GM06990 (cell line): Measurements from ENCODE around the gene EPHB1.

Experiments used
- DNase-seq: peaks from one replicate; pipeline ENCODE4 v3.0.0-alpha.2; 2011; ENCODE audit not compliant: insufficient read length; ENCODE audit errors: extremely low read depth
- H3K27me3 ChIP-seq: replicated peaks from 2 replicates; pipeline ENCODE4 v1.6.0; 2011; ENCODE audit warnings: low read length; ENCODE audit not compliant: control insufficient read depth, insufficient read depth
- H3K36me3 ChIP-seq: 2 replicates; pipeline ENCODE4 v1.5.1; 2011; ENCODE audit warnings: low read length; ENCODE audit not compliant: control insufficient read depth, insufficient read depth
- H3K4me3 ChIP-seq: replicated peaks from 2 replicates; pipeline ENCODE4 v1.5.1; 2011; ENCODE audit warnings: low read depth, mild to moderate bottlenecking, control low read depth, low read length
- CTCF ChIP-seq: IDR thresholded peaks from 2 replicates; pipeline ENCODE4 v1.5.1; 2011; ENCODE audit warnings: low read length, control low read depth, mild to moderate bottlenecking, inconsistent platforms; ENCODE audit not compliant: insufficient read depth, poor library complexity, severe bottlenecking

Gene EPHB1

DNA sequence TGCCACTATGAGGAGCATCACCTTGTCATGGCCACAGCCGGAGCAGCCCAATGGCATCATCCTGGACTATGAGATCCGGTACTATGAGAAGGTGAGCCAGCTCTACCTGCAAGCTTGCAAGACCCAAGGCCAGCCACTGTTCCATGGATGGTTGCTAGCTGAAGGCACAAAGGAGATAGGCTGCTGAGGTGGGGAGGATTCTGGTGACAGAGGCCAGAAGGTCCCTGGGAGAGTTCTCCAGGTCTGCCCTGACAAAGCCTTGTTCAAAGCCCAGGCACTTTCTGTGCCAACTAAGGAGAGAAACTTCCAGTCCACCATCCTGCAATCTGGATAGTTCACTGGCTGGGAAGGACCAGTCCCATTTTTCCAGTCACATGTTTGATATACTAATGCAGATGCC, 359.1 kb downstream of the EPHB1 start:
- Histone ChIP-seq H3K4me3 (no peak overlapping the region), H3K27me3 (no peaks in the 10 kb centered on the region; the same call in none of the 2 replicates), H3K36me3 (no peaks in the 10 kb centered on the region)
- DNase-seq = no peak
- no peak for TF ChIP-seq CTCF

DNA sequence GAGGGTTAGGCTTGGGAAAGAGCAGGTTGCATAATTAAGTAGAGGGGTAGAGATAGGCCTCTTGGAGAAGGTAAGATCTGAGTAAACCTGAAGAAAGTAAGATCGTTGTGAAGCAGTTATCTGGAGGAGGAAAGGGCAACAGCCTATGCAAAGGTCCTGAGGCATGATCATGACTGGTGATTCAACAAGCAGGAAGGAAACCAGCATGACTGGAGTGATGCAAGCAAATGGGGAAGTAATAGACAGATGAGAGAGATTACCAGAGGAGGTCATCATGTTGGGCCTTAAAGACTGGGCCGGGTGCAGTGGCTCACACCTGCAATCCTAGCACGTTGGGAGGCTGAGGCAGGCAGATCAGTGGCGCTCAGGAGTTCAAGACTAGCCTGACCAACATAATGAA, 360.2 kb downstream of the EPHB1 start:
- no peak overlapping the region for H3K4me3 ChIP-seq
- no peaks in the 10 kb centered on the region; the same call in none of the 2 replicates for H3K27me3 ChIP-seq
- H3K36me3 ChIP-seq = no peaks in the 10 kb centered on the region
- no peak for TF ChIP-seq CTCF
- DNase-seq = no peak

DNA sequence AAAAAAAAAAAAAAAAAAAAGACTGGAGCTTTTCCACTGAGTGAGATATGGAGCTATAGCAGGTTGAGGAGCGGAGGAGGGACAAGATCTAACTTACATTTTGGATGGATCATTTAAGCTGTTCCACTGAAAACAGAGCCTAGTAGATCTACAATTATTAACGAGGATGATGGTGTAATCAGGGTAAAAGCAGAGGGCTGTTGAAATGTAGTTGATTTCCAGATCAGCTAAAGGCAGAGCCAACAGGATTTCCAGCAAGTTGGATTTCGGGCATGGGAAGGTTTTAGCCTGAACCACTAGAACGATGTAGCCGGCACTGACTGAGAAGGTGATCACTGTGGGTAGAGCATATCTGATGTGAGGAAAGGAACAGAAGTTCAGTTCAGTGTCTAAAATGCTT, 360.7 kb downstream of the EPHB1 start:
- DNase-seq = no peak
- no peak for TF ChIP-seq CTCF
- no peaks in the 10 kb centered on the region for H3K36me3 ChIP-seq

DNA sequence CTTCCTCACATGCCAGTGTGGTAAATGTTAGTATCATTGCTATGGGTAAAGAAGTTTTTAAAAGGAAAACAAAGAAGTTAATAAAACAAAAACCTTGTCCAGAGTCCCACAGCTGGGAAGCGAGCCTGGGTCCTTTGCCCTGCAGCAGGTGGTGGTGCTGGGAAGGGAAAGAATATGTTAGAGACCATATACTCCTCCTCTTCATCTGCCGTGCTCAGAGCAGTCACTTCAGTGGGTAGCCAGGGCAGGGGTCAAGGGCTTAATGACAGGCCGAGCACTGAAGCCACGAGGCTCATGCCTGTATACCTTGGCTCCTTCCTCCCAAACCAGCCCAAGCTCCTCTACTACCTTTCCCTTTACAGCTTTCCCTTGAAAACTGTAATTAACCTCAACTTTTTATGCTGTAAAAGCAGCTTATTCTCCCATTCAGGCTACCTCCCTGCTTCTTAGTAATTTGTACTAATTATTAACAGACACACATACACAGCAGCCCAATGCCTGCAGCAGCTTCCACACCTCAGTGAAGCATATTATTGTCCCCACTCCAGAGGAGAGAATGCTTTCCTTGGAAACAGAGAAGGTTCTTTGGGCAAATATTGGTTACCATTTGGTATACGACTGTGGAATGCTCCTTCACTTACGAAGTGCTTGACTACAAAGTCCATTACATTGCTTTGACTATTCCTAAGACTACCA, 362.1 kb downstream of the EPHB1 start:
- Histone ChIP-seq H3K36me3 (no peaks in the 10 kb centered on the region), H3K4me3 (no peak overlapping the region), H3K27me3 (no peaks in the 10 kb centered on the region; the same call in none of the 2 replicates)
- no peak for DNase-seq
- no peak for TF ChIP-seq CTCF

More for the DNA sequence above, 360.7 kb downstream of the EPHB1 start:
- H3K4me3 ChIP-seq = no peak overlapping the region
- H3K27me3 ChIP-seq = no peaks in the 10 kb centered on the region; the same call in none of the 2 replicates

- H3K4me3 ChIP-seq = no peak overlapping the region
- DNase-seq = no peak
- TF ChIP-seq CTCF = no peak
- H3K36me3 ChIP-seq = no peaks in the 10 kb centered on the region
- H3K27me3 ChIP-seq = no peaks in the 10 kb centered on the region; the same call in none of the 2 replicates
Measured at GRCh38 chr3:135158520-135158919, 363.5 kb downstream of the EPHB1 start.
